A673 (cell line): ENCODE measurements around the gene NFKBIE. TPM values are rescaled to one million over a fixed set of nuclear protein-coding genes. Genes with fewer than 3 reads are reported as not detected.

Source experiments
- BruUV-seq: library from RNA; stranded (reverse); fragments of 400-500 nt; replicated peaks from 2 replicates; lab custom pipeline; 2021; lab: Mats Ljungman, UMichigan
- CTCF ChIA-PET: fragments of 300-600 bp; sonication (Branson Sonifier 250); formaldehyde crosslinking; loops from one replicate; lab custom pipeline; 2022; ENCODE audit warnings: antibody characterized with exemption; lab: Charles Lee
- POLR2A ChIA-PET: fragments of 300-600 bp; sonication (Branson Sonifier 250); formaldehyde crosslinking; loops from one replicate; lab custom pipeline; 2022; ENCODE audit warnings: antibody characterized with exemption; ENCODE audit not compliant: low non-redundant PET; lab: Charles Lee
- DNase-seq: peaks from one replicate; pipeline ENCODE4 v3.0.0-alpha.2; 2015; ENCODE audit warnings: low spot score
- H3K27ac ChIP-seq: fragments of 200-600 bp; sonication (generic); 2 replicates; pipeline ENCODE4 v1.5.1; 2016; ENCODE audit warnings: mixed run types, low read depth, mild to moderate bottlenecking, mixed read lengths, antibody characterized with exemption, low read length; ENCODE audit not compliant: poor library complexity, severe bottlenecking
- H3K27me3 ChIP-seq: fragments of 200-600 bp; sonication (generic); replicated peaks from 2 replicates; pipeline ENCODE4 v1.6.1; 2017; ENCODE audit warnings: mixed run types, low read depth, mild to moderate bottlenecking, mixed read lengths, antibody characterized with exemption, low read length; ENCODE audit not compliant: insufficient read depth, poor library complexity
- H3K36me3 ChIP-seq: fragments of 200-600 bp; sonication (generic); 2 replicates; pipeline ENCODE4 v1.6.1; 2016; ENCODE audit warnings: mixed run types, mild to moderate bottlenecking, mixed read lengths, antibody characterized with exemption, low read length; ENCODE audit not compliant: insufficient read depth, poor library complexity, severe bottlenecking
- H3K4me1 ChIP-seq: fragments of 200-600 bp; sonication (generic); 2 replicates; pipeline ENCODE4 v1.6.1; 2017; ENCODE audit warnings: mixed run types, mild to moderate bottlenecking, mixed read lengths, antibody characterized with exemption, low read length; ENCODE audit not compliant: insufficient read depth, poor library complexity, severe bottlenecking
- H3K4me3 ChIP-seq: fragments of 200-600 bp; sonication (generic); 2 replicates; pipeline ENCODE4 v1.5.1; 2016; ENCODE audit warnings: low read depth, mixed run types, mild to moderate bottlenecking, mixed read lengths, low read length; ENCODE audit not compliant: poor library complexity, severe bottlenecking
- H3K9me3 ChIP-seq: fragments of 200-600 bp; sonication (generic); 2 replicates; pipeline ENCODE4 v1.6.1; 2016; ENCODE audit warnings: mixed run types, low read depth, mild to moderate bottlenecking, mixed read lengths, antibody characterized with exemption, low read length; ENCODE audit not compliant: poor library complexity, severe bottlenecking
- EZH2 ChIP-seq: fragments of 200-600 bp; sonication (generic); IDR thresholded peaks from 2 replicates; pipeline ENCODE4 v1.6.1; 2017; ENCODE audit warnings: borderline replicate concordance, low read depth, mild to moderate bottlenecking, mixed read lengths, antibody characterized with exemption, low read length; ENCODE audit not compliant: poor library complexity, severe bottlenecking
- intact Hi-C: fragments of 100-400 bp; cut with micrococcal nuclease; formaldehyde crosslinking; loops from one replicate; pipeline ENCODE4 v1.10.0; 2022; ENCODE audit not compliant: unreplicated experiment
- total RNA-seq: library from RNA; stranded (reverse); gene quantifications from 2 replicates; pipeline ENCODE4 v1.2.3, GENCODE V29; 2021
- TF ChIP-seq, protein P1 (sequence below): fragments of 300-800, 200-600 bp; sonication (generic); conservative IDR thresholded peaks from 2 replicates; pipeline ENCODE4 v1.5.1; 2017; ENCODE audit warnings: low read depth, mild to moderate bottlenecking, antibody characterized with exemption, low read length, moderate library complexity, mixed read lengths

NFKBIE gene
- total RNA-seq, 1 experiment from 2014 or later, result 5.2 TPM

DNA sequence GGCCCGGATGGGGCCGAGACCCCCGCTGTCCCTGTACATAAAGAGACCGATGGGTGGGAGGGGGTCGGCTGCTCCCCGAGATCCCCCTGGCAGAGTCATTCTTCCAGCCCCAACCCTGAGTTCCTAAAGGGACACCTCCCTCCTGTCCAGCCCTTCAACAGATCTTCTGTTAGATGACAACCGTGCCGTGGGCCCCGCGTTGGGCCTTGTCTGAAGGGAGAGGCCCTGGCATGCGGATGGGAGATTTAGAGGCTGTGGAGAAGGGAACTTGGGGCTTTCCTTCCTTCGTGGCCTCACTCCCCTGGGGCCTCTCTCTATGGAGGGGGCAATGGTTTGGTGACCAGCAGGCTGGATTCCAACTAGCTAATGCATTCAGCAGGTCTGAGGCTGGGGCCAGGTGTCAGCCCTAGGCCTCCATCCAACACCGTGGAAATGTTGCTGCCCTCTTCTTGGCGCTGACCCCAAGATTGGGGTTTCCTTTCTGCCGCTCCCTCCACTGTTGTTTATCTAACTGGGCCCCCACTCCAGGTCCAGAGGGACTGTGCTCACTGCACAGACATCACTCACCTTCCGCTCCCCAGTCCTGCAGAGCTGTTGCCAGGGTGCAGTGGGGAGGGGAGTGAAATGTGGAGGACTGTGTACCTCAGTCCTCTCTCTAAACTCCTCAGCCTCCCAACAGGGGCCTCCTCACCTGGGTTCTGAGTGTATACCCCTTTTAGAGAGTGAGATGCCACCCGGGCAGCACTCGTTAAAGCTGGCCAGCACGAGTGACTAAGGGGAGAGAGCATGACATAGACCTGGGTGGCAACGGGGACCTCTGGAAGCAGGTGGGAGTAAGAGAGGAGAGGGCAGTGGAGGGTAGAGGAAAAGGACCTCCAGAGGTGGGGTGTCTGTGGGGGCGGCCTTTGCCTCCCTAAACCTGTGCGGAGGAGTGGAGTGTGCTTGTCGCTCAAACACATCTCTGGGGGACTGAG lies 11.6 kb upstream of the NFKBIE start:
- POLR2A ChIA-PET, result no interaction called here
- no TSS peak for BruUV-seq

DNA sequence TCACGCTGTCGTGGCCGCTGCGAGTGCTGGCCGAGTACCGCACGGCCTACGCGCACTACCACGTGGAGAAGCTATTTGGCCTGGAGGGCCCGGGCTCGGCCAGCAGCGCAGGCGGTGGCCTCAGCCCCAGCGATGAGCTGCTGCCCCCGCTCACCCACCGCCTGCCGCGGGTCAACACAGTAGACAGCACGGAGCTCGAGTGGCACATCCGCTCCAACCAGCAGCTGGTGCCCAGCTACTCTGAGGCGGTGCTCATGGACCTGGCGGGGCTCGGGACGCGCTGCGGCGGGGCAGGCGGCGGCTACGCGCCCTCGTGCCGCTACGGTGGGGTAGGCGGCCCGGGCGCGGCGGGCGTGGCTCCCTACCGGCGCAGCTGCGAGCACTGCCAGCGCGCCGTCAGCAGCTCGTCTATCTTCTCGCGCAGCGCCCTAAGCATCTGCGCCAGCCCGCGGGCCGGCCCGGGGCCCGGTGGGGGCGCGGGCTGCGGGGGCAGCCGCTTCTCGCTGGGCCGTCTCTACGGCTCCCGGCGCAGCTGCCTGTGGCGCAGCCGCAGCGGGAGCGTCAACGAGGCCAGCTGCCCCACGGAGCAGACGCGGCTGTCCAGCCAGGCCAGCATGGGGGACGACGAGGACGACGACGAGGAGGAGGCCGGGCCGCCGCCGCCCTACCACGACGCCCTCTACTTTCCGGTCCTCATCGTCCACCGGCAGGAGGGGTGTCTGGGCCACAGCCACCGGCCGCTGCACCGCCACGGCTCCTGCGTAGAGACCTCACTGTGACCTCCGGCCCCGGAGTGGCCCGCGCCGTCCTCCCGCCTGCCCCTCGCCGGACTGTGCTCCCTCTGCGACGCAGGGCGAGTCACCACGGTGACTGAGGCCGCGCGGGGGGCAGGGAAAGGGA lies 10.6 kb upstream of the NFKBIE start:
- TF ChIP-seq, protein P1, sequence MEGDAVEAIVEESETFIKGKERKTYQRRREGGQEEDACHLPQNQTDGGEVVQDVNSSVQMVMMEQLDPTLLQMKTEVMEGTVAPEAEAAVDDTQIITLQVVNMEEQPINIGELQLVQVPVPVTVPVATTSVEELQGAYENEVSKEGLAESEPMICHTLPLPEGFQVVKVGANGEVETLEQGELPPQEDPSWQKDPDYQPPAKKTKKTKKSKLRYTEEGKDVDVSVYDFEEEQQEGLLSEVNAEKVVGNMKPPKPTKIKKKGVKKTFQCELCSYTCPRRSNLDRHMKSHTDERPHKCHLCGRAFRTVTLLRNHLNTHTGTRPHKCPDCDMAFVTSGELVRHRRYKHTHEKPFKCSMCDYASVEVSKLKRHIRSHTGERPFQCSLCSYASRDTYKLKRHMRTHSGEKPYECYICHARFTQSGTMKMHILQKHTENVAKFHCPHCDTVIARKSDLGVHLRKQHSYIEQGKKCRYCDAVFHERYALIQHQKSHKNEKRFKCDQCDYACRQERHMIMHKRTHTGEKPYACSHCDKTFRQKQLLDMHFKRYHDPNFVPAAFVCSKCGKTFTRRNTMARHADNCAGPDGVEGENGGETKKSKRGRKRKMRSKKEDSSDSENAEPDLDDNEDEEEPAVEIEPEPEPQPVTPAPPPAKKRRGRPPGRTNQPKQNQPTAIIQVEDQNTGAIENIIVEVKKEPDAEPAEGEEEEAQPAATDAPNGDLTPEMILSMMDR, result no peak
- no peak for TF ChIP-seq EZH2
- H3K4me1 ChIP-seq, result peaks cover 6% of the 10 kb centered on the region
- POLR2A ChIA-PET, result no interaction called here
- H3K36me3 ChIP-seq, result no peaks in the 10 kb centered on the region
- no peak overlapping the region for H3K27ac ChIP-seq
- CTCF ChIA-PET, result no interaction called here
- DNase-seq, result no peak
- no peaks in the 10 kb centered on the region for H3K27me3 ChIP-seq
- no peaks in the 10 kb centered on the region for H3K9me3 ChIP-seq
- no peak overlapping the region for H3K4me3 ChIP-seq
- intact Hi-C loops, result no loop called here
- no TSS peak for BruUV-seq

More for the DNA sequence above, 11.6 kb upstream of the NFKBIE start:
- peaks cover 6% of the 10 kb centered on the region for H3K4me1 ChIP-seq
- H3K4me3 ChIP-seq, result no peak overlapping the region
- TF ChIP-seq, protein P1, result no peak
- TF ChIP-seq EZH2, result no peak
- no peaks in the 10 kb centered on the region for H3K36me3 ChIP-seq
- H3K27me3 ChIP-seq, result no peaks in the 10 kb centered on the region
- DNase-seq, result no peak
- H3K9me3 ChIP-seq, result no peaks in the 10 kb centered on the region
- CTCF ChIA-PET, result no interaction called here
- no peak overlapping the region for H3K27ac ChIP-seq
- intact Hi-C loops, result no loop called here

- ChIA-PET POLR2A (no interaction called here), CTCF (no interaction called here)
- Histone ChIP-seq H3K27me3 (no peaks in the 10 kb centered on the region), H3K36me3 (no peaks in the 10 kb centered on the region), H3K27ac (no peak overlapping the region), H3K4me3 (no peak overlapping the region), H3K9me3 (no peaks in the 10 kb centered on the region), H3K4me1 (peaks cover 6% of the 10 kb centered on the region)
- no peak for DNase-seq
- no TSS peak for BruUV-seq
- intact Hi-C loops, result no loop called here
- TF ChIP-seq, protein P1, result no peak
- no peak for TF ChIP-seq EZH2
These were observed 10.0 kb upstream of the NFKBIE start for GRCh38 chr6:44275271-44275748.
